Tibial nerve (tissue), 4 donors: ENCODE data around the gene ELMOD2. TPM values are rescaled to one million over a fixed set of nuclear protein-coding genes. Genes with fewer than 3 reads are reported as not detected.
"Not testable (repeated sequence)": the region's sequence is repeated elsewhere in the genome, so short reads cannot be mapped to it uniquely, and the experiment has no call there.

Source experiments
- DNase-seq, 2 donors: peaks; one replicate each; pipeline ENCODE4 v3.0.0-alpha.2; 2019; ENCODE audit warnings: low spot score in 2 of 2
- H3K27ac ChIP-seq, 4 donors: fragments of 200-600 bp; sonication (generic) in 3 of 4; one replicate each; pipeline ENCODE4 v1.5.1; 2017 to 2019; ENCODE audit warnings: mild to moderate bottlenecking in 1 of 4
- H3K27me3 ChIP-seq, 2 donors: fragments of 200-600 bp; sonication (generic) in 1 of 2; one replicate each; pipeline versions ENCODE4 v1.5.1 to v1.6.0; 2017 to 2019
- H3K36me3 ChIP-seq, 3 donors: fragments of 200-600 bp; sonication (generic); one replicate each; pipeline ENCODE4 v1.5.1; 2018 to 2019
- H3K4me1 ChIP-seq, 4 donors: fragments of 200-600 bp; sonication (generic) in 3 of 4; one replicate each; pipeline ENCODE4 v1.5.1; 2017 to 2019
- H3K4me3 ChIP-seq, 4 donors: fragments of 200-600 bp; sonication (generic) in 3 of 4; one replicate each; pipeline ENCODE4 v1.5.1; 2017 to 2019; ENCODE audit warnings: mild to moderate bottlenecking in 1 of 4, moderate library complexity in 1 of 4
- H3K9me3 ChIP-seq, 4 donors: fragments of 200-600 bp; sonication (generic) in 3 of 4; one replicate each; pipeline ENCODE4 v1.5.1; 2017 to 2019
- EP300 ChIP-seq, 2 donors: sonication (generic); formaldehyde crosslinking; IDR thresholded peaks; one replicate each; pipeline ENCODE4 v1.6.1; 2017; ENCODE audit warnings: antibody characterized with exemption in 2 of 2, mild to moderate bottlenecking in 1 of 2
- POLR2A ChIP-seq, 2 donors: fragments of 450-650 bp; IDR thresholded peaks; one replicate each; pipeline ENCODE4 v1.6.1; 2017; ENCODE audit warnings: antibody characterized with exemption in 2 of 2, mild to moderate bottlenecking in 2 of 2, moderate library complexity in 2 of 2
- WGBS, 2 donors: methylation state at CpG; one replicate each; pipeline ENCODE4 v1.1.5; 2018; 5-methylcytosine and 5-hydroxymethylcytosine counted together
- total RNA-seq, 4 donors: library from RNA; depleted of rRNA; stranded (reverse); fragments of >200 nt; gene quantifications; one replicate each; pipeline ENCODE4 v1.1.0, GENCODE V29; 2016
- TF ChIP-seq, protein P1 (sequence below), 5 experiments: fragments of 200-600 bp in 3 of 5; fragments of 450-650 bp in 2 of 5; sonication (generic) in 3 of 5; IDR thresholded peaks; one replicate each; pipeline ENCODE4 v1.5.1; 2016 to 2019; ENCODE audit warnings: antibody characterized with exemption in 5 of 5, mild to moderate bottlenecking in 3 of 5, moderate library complexity in 2 of 5

Gene ELMOD2
- total RNA-seq, 4 donors from 2014 or later = 23.4 to 56.7 (median 30.3) TPM

DNA sequence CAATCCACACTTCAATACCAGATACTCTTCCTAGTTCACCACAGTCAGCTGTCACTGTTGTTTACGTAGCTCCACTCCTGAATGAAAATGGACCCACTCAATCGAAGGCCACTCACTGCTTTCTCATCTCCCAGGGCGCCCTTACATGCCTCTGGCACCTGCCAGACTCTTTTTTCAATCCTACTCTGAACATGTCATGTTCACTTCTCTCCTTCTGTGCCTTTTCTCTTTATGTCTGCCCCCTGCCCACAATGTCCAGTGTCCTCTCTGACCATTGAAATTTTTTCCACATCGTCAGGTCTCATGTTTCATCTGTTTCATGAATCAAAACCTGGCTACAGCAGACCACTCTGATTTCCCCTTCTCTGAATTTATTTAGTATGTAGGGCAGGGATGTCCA lies 24.6 kb upstream of the ELMOD2 start:
- WGBS, 2 donors = 87 to 88% methylated on average over 4 of the region's 4 CpGs
- Histone ChIP-seq H3K36me3 (no peaks in the 10 kb centered on the region), H3K4me3 (no peak overlapping the region), H3K4me1 (peaks cover 0 to 9% (median 0%) of the 10 kb centered on the region in 4 donors), H3K27me3 (peaks cover 0 to 65% of the 10 kb centered on the region in 2 donors), H3K9me3 (no peaks in the 10 kb centered on the region), H3K27ac (no peak overlapping the region)
- no peak for DNase-seq
- TF ChIP-seq, protein P1, sequence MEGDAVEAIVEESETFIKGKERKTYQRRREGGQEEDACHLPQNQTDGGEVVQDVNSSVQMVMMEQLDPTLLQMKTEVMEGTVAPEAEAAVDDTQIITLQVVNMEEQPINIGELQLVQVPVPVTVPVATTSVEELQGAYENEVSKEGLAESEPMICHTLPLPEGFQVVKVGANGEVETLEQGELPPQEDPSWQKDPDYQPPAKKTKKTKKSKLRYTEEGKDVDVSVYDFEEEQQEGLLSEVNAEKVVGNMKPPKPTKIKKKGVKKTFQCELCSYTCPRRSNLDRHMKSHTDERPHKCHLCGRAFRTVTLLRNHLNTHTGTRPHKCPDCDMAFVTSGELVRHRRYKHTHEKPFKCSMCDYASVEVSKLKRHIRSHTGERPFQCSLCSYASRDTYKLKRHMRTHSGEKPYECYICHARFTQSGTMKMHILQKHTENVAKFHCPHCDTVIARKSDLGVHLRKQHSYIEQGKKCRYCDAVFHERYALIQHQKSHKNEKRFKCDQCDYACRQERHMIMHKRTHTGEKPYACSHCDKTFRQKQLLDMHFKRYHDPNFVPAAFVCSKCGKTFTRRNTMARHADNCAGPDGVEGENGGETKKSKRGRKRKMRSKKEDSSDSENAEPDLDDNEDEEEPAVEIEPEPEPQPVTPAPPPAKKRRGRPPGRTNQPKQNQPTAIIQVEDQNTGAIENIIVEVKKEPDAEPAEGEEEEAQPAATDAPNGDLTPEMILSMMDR (IDR thresholded peaks at IDR 0.05) = no peak
- TF ChIP-seq EP300 (IDR thresholded peaks at IDR 0.05) = no peak
- TF ChIP-seq POLR2A (IDR thresholded peaks at IDR 0.05) = no peak

DNA sequence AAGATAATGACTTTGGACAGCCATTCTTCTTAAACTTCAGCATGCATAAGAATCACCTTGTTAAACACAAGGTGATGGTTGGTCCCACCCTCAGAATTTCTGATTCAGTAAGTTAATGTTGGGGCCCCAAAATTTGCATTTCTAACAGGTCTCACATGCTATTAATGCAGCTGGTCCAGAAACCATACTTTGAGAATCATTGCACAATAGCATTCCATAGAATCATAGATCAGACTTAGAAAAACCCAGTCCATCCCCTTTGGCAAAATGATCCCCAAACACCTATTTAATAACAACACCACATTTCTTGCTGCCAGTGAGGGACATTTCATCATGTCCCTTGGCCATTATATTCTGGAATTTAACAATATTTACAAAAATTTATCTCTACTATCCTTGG lies 19.7 kb upstream of the ELMOD2 start:
- no peak for DNase-seq
- Histone ChIP-seq H3K4me1 (no peaks in the 10 kb centered on the region), H3K27ac (no peak overlapping the region), H3K27me3 (peaks cover 0 to 25% of the 10 kb centered on the region in 2 donors), H3K4me3 (no peak overlapping the region), H3K9me3 (peaks cover 0 to 5% (median 0%) of the 10 kb centered on the region in 4 donors), H3K36me3 (no peaks in the 10 kb centered on the region)
- TF ChIP-seq, protein P1 (IDR thresholded peaks at IDR 0.05) = no peak
- TF ChIP-seq POLR2A (IDR thresholded peaks at IDR 0.05) (no peak), EP300 (IDR thresholded peaks at IDR 0.05) (no peak)

DNA sequence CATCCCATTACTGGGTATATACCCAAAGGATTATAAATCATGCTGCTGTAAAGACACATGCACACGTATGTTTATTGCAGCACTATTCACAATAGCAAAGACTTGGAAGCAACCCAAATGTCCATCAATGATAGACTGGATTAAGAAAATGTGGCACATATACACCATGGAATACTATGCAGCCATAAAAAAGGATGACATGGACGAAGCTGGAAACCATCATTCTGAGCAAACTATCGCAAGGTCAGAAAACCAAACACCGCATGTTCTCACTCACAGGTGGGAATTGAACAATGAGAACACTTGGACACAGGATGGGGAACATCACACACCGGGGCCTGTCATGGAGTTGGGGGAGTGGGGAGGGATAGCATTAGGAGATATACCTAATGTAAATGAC lies 10.2 kb upstream of the ELMOD2 start:
- not testable (repeated sequence) for H3K4me1 ChIP-seq, H3K9me3 ChIP-seq, DNase-seq, H3K27me3 ChIP-seq, H3K36me3 ChIP-seq, H3K4me3 ChIP-seq, H3K27ac ChIP-seq
- WGBS, 2 donors = 94 to 97% methylated on average over 5 of the region's 5 CpGs

DNA sequence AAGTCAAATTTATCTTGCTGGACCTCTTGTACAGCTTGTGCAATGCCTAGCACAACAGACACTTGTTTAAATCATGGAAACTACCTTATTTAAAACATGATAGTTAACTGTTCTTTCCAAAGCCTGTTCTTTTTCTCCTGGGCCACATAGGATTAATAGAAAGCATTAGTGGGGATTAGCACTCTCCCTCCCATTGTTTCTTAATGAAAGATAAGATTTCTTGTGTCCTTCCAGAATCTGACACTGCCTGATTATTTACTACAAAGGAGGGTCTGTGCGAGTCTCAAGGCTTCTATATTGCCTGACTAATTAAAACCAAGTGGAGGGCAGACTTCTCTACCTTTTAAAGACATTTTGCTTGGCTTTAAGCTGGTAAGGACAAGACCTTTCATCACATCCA lies 8.5 kb upstream of the ELMOD2 start:
- no peak overlapping the region for H3K27ac ChIP-seq
- no peaks in the 10 kb centered on the region for H3K36me3 ChIP-seq
- H3K9me3 ChIP-seq = no peaks in the 10 kb centered on the region
- no peaks in the 10 kb centered on the region for H3K27me3 ChIP-seq
- no peak for DNase-seq
- H3K4me3 ChIP-seq = no peak overlapping the region
- 11 to 33% methylated on average over 1 of the region's 1 CpG for WGBS, 2 donors
- no peak for TF ChIP-seq POLR2A (IDR thresholded peaks at IDR 0.05)
- TF ChIP-seq, protein P1 (IDR thresholded peaks at IDR 0.05) = no peak
- no peak for TF ChIP-seq EP300 (IDR thresholded peaks at IDR 0.05)
- H3K4me1 ChIP-seq = no peaks in the 10 kb centered on the region

- DNase-seq = no peak
- Histone ChIP-seq H3K36me3 (peaks cover 0 to 11% (median 4%) of the 10 kb centered on the region in 3 donors), H3K4me1 (peaks cover 0 to 27% (median 5%) of the 10 kb centered on the region in 4 donors), H3K27me3 (no peaks in the 10 kb centered on the region), H3K9me3 (no peaks in the 10 kb centered on the region), H3K4me3 (peak overlapping the region; percentile 37 to 88 (median 78)), H3K27ac (peak overlapping the region; percentile 73 to 91 (median 83))
- TF ChIP-seq, protein P1 (IDR thresholded peaks at IDR 0.05) = no peak
- TF ChIP-seq EP300 (IDR thresholded peaks at IDR 0.05) (no peak), POLR2A (IDR thresholded peaks at IDR 0.05) (no peak)
- 9 to 11% methylated on average over 8 of the region's 8 CpGs for WGBS, 2 donors
Observed at GRCh38 chr4:140523370-140523856, 555 bp upstream of the ELMOD2 start.

- Histone ChIP-seq H3K27me3 (no peaks in the 10 kb centered on the region), H3K27ac (no peak overlapping the region), H3K4me1 (peaks cover 0 to 16% (median 5%) of the 10 kb centered on the region in 4 donors), H3K36me3 (peaks cover 0 to 37% (median 4%) of the 10 kb centered on the region in 3 donors), H3K4me3 (no peak overlapping the region), H3K9me3 (no peaks in the 10 kb centered on the region)
- WGBS, 2 donors = 71 to 84% methylated on average over 1 of the region's 1 CpG
- no peak for DNase-seq
- TF ChIP-seq, protein P1 (IDR thresholded peaks at IDR 0.05) = no peak
- TF ChIP-seq EP300 (IDR thresholded peaks at IDR 0.05) = no peak
- no peak for TF ChIP-seq POLR2A (IDR thresholded peaks at IDR 0.05)
Observed at GRCh38 chr4:140529434-140529833, 5.5 kb downstream of the ELMOD2 start.
